Dendritic cell treated with granulocyte-macrophage colony-stimulating factor and Interleukin-4, amounts not matched to agents 40 ng/mL and 50 ng/mL, for 4 days (primary cell): Measurements from ENCODE around the gene GPATCH2L.

Experiments used
- H3K27ac Mint-ChIP-seq: one replicate; pipeline ENCODE4 v1.8.0; 2022; ENCODE audit warnings: mild to moderate bottlenecking, mixed read lengths
- H3K27me3 Mint-ChIP-seq: one replicate; pipeline ENCODE4 v1.8.0; 2022; ENCODE audit warnings: mild to moderate bottlenecking, mixed read lengths
- H3K36me3 Mint-ChIP-seq: one replicate; pipeline ENCODE4 v1.8.0; 2022; ENCODE audit warnings: low read depth, mixed read lengths
- H3K4me1 Mint-ChIP-seq: one replicate; pipeline ENCODE4 v1.8.0; 2022; ENCODE audit warnings: low read depth, mixed read lengths
- H3K4me3 Mint-ChIP-seq: one replicate; pipeline ENCODE4 v1.8.0; 2022; ENCODE audit warnings: mild to moderate bottlenecking, moderate library complexity, mixed read lengths
- H3K9me3 Mint-ChIP-seq: one replicate; pipeline ENCODE4 v1.8.0; 2022; ENCODE audit warnings: mixed read lengths
- intact Hi-C: fragments of 100-400 bp; cut with micrococcal nuclease; formaldehyde crosslinking; loops from one replicate; pipeline ENCODE4 v1.15.0; 2022

The GPATCH2L gene

DNA sequence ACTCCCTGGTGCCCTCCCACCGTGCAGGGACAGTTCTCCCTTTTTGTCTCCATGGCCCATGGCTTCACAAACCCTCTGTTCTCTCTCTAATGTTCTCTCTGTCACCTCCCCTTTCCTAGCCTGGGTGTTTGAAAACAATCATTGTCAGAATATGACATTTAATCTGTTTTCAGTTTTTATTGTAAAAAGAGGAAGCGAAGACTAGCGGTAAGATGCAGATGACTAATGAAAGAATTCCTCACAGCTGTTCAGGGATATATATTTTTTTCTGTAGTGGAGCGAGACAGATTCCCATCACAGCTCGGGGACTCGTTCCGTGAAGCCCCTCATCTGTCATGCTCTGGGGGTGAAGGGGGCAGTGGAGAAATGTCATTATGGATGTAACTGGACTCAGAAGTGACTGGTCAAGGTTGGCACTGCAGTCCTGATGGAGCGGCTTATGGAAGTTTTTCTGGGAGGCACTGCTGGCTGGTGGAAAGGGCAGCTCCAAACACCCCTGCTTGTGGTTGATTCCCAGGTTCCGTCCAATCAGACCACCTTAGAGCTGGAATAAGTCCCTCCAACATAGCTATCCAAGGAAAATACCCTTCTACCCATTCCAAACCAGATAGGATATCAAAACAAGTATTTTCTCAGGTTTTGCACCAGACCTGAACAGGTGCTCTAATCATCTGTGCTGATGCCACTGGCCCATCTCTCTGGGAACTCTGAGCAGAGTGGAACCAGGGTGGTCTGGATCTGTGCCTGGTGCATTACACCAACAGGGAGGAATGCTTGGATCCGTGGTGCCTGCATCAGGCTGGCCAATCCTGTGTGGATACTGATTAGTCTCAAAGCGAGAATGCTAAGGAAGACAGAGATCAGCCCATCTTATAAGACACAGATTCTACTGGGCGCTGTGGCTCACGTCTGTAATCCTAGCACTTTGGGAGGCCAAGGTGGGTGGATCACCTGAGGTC, 84.7 kb downstream of the GPATCH2L start:
- Mint-ChIP-seq H3K4me1 (peaks cover 15% of the 10 kb centered on the region), H3K36me3 (peaks cover 16% of the 10 kb centered on the region), H3K27ac (peak overlapping the region; percentile 67), H3K9me3 (peaks cover 14% of the 10 kb centered on the region), H3K4me3 (no peak overlapping the region), H3K27me3 (no peaks in the 10 kb centered on the region)
- intact Hi-C loops, result no loop called here

DNA sequence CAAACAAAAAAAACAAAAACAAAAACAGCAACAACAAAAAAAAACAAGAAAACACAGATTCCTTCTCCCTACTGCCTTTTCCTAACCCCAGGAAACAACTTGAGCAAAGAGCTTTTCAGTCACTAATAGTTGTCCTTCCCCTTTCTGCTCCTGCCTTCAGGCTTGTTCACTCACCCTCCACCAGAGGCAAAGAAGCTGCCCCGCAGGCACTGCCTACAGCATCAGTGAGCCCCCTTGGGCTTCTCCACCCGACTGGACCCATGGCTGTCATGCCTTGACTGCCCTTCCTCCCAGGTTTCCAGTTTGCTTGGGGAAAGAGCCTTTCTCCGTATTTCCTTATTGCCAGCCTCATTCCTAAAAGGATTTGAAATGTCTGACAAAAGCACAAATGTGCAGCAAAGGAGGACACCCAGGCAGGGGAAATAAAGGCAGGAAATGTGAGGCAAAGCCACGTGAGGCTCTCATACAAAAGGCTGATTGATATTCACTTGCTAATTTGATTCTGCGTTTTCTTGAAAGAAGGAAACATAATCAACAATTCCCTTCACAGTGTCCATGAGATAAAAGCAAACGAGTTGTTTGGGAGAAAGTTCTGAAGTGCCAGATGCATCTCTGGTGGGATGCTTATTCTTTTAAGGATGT, 85.7 kb downstream of the GPATCH2L start:
- H3K4me1 Mint-ChIP-seq, result peaks cover 15% of the 10 kb centered on the region
- no peak overlapping the region for H3K27ac Mint-ChIP-seq
- no peak overlapping the region for H3K4me3 Mint-ChIP-seq
- H3K9me3 Mint-ChIP-seq, result peaks cover 24% of the 10 kb centered on the region
- intact Hi-C loops, result no loop called here
- peaks cover 14% of the 10 kb centered on the region for H3K36me3 Mint-ChIP-seq
- no peaks in the 10 kb centered on the region for H3K27me3 Mint-ChIP-seq

GRCh38 chr14:76245097-76245496, 93.4 kb downstream of the GPATCH2L start:
- no peak overlapping the region for H3K27ac Mint-ChIP-seq
- H3K36me3 Mint-ChIP-seq, result peaks cover 6% of the 10 kb centered on the region
- no peak overlapping the region for H3K4me3 Mint-ChIP-seq
- peaks cover 2% of the 10 kb centered on the region for H3K27me3 Mint-ChIP-seq
- H3K9me3 Mint-ChIP-seq, result peaks cover 51% of the 10 kb centered on the region
- H3K4me1 Mint-ChIP-seq, result no peaks in the 10 kb centered on the region
- intact Hi-C loops, result no loop called here

DNA sequence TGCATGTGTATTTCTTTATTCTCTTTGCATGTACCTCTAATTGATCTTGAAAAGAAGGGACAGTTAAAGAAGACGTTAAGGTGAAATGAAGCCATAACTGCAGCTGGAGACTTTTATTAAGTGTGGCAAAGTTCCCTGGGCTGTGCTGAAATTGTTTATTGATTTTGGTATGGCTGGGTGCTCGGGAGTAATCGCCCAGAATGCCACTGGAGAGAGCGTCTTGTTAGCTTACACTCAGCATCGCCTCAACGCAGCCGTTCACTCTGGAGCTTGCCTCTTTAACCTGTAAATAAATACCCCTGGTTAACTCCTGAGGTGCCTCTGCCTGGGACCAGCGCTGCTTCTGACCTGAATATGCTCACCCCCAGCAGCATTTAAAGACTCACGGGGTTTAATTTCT, 98.6 kb downstream of the GPATCH2L start:
- H3K9me3 Mint-ChIP-seq, result no peaks in the 10 kb centered on the region
- H3K4me1 Mint-ChIP-seq, result no peaks in the 10 kb centered on the region
- no peak overlapping the region for H3K4me3 Mint-ChIP-seq
- peaks cover 3% of the 10 kb centered on the region for H3K27me3 Mint-ChIP-seq
- H3K27ac Mint-ChIP-seq, result no peak overlapping the region
- no peaks in the 10 kb centered on the region for H3K36me3 Mint-ChIP-seq
- intact Hi-C loops, result no loop called here

DNA sequence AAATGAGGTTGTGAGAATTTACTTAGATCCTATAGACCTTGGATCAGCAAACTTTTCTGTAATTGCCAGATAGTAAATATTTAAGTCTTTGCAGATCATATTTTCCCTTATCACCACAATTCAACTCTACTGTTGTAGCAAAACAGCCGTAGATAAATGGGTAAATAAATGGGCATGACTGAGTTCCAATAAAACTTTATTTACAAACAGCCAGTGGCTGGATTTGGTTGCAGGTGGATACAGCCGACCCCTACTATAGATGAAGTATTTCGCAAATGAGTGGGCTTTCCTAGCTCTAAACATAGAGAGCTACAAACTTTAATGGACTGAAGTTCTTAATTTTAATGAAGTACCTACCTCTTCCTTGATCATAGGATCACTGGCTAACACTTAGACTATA, 100.7 kb downstream of the GPATCH2L start:
- Mint-ChIP-seq H3K27ac (no peak overlapping the region), H3K36me3 (no peaks in the 10 kb centered on the region), H3K4me1 (peaks cover 5% of the 10 kb centered on the region), H3K4me3 (no peak overlapping the region), H3K27me3 (peaks cover 3% of the 10 kb centered on the region), H3K9me3 (no peaks in the 10 kb centered on the region)
- intact Hi-C loops, result no loop called here

GRCh38 chr14:76253111-76253510, 101.4 kb downstream of the GPATCH2L start:
- H3K4me1 Mint-ChIP-seq, result peaks cover 11% of the 10 kb centered on the region
- no peak overlapping the region for H3K27ac Mint-ChIP-seq
- peaks cover 3% of the 10 kb centered on the region for H3K27me3 Mint-ChIP-seq
- H3K9me3 Mint-ChIP-seq, result no peaks in the 10 kb centered on the region
- H3K4me3 Mint-ChIP-seq, result no peak overlapping the region
- H3K36me3 Mint-ChIP-seq, result no peaks in the 10 kb centered on the region
- intact Hi-C loops, result no loop called here

GRCh38 chr14:76256545-76256944, 104.8 kb downstream of the GPATCH2L start:
- no peaks in the 10 kb centered on the region for H3K36me3 Mint-ChIP-seq
- intact Hi-C loops, result no loop called here
- no peak overlapping the region for H3K4me3 Mint-ChIP-seq
- H3K4me1 Mint-ChIP-seq, result peaks cover 22% of the 10 kb centered on the region
- no peaks in the 10 kb centered on the region for H3K9me3 Mint-ChIP-seq
- H3K27ac Mint-ChIP-seq, result peak overlapping the region; percentile 64
- no peaks in the 10 kb centered on the region for H3K27me3 Mint-ChIP-seq

GRCh38 chr14:76257111-76257803, 105.5 kb downstream of the GPATCH2L start:
- Mint-ChIP-seq H3K9me3 (no peaks in the 10 kb centered on the region), H3K4me1 (peaks cover 22% of the 10 kb centered on the region), H3K27ac (peak overlapping the region; percentile 64), H3K36me3 (no peaks in the 10 kb centered on the region), H3K27me3 (no peaks in the 10 kb centered on the region), H3K4me3 (no peak overlapping the region)
- intact Hi-C loops, result no loop called here

DNA sequence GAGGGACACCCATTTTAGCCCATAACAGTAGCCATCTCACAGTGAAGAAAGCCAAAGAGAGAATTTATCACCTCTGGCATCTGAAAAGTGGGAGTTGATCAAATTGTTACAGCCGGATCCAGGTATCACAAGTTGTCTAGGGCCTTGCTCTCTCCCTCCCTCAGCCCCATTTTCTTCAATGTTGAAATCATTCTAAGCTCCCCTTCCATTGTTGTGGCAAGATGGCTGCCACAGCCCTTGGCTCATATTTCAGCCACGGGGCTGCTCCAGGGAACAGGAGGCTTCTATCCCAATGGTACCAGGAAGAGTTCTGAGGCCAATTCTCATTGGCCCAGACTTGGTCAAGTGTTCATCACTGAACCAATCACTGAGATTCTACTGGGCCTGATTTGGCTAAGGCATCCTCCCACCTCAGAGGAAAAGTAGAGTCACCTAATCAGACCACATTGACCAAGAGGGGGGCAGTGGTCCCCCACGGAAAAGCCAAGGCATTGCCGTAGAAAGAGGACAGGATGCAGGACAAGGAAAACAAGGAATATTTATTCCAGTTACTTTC, 106.2 kb downstream of the GPATCH2L start:
- Mint-ChIP-seq H3K27ac (peak overlapping the region; percentile 64), H3K27me3 (no peaks in the 10 kb centered on the region), H3K36me3 (no peaks in the 10 kb centered on the region), H3K9me3 (no peaks in the 10 kb centered on the region), H3K4me1 (peaks cover 22% of the 10 kb centered on the region), H3K4me3 (no peak overlapping the region)
- intact Hi-C loops, result no loop called here

DNA sequence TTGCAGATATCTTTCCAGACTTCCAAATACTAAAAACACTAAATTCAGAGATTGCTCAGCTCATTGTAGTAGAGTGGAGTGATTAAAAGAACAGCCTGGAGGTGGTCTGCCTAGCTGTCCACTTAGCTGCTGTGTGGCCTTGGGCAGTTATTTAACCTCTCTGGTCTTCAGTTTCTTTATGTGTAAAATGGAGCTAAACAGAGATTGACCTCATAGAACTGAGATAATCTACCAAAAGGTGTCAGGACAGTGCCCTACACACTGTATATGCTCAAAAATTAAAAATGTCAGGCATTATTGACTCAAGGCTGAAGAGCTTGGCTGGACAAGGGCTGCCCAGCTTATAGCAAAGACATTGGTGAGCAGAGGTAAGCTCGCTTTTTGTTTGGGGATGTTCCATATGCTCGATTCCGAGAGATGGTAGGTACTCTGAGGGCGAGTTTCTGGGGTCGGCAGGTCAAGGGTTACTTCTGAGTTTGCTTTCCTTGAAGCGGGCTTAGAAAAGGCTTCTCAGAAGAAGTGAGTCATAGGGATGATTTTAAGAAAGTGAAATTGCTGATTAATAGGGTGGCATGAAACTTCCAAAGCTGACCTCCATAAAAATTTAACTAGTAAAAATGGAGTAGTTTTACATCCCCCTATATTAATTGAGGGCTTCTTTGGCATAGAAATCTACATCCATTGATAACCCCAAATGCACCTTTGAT, 107.5 kb downstream of the GPATCH2L start:
- H3K36me3 Mint-ChIP-seq, result no peaks in the 10 kb centered on the region
- intact Hi-C loops, result no loop called here
- no peaks in the 10 kb centered on the region for H3K9me3 Mint-ChIP-seq

DNA sequence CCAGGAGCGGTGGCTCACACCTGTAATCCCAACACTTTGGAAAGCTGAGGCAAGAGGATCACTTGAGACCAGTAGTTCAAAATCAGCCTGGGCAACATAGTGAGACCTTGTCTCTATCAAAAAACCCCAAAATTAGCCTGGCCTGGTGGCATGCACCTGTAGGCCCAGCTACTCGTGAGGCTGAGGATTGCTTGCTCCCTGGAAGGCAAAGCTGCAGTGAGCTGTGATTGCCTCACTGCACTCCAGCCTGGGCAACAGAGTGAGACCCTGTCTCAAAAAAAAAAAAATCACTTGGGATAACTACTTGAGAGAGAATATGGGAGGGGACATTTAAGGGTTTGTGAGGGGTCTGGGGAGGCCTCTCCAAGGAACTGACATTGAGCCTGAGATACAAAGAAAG, 109.0 kb downstream of the GPATCH2L start:
- H3K4me1 Mint-ChIP-seq, result peaks cover 22% of the 10 kb centered on the region
- no peak overlapping the region for H3K27ac Mint-ChIP-seq
- H3K9me3 Mint-ChIP-seq, result no peaks in the 10 kb centered on the region
- no peaks in the 10 kb centered on the region for H3K36me3 Mint-ChIP-seq
- peaks cover 4% of the 10 kb centered on the region for H3K27me3 Mint-ChIP-seq
- intact Hi-C loops, result no loop called here
- H3K4me3 Mint-ChIP-seq, result no peak overlapping the region

More for the DNA sequence above, 107.5 kb downstream of the GPATCH2L start:
- H3K4me3 Mint-ChIP-seq, result no peak overlapping the region
- H3K4me1 Mint-ChIP-seq, result peaks cover 22% of the 10 kb centered on the region
- H3K27ac Mint-ChIP-seq, result no peak overlapping the region
- H3K27me3 Mint-ChIP-seq, result peaks cover 3% of the 10 kb centered on the region

DNA sequence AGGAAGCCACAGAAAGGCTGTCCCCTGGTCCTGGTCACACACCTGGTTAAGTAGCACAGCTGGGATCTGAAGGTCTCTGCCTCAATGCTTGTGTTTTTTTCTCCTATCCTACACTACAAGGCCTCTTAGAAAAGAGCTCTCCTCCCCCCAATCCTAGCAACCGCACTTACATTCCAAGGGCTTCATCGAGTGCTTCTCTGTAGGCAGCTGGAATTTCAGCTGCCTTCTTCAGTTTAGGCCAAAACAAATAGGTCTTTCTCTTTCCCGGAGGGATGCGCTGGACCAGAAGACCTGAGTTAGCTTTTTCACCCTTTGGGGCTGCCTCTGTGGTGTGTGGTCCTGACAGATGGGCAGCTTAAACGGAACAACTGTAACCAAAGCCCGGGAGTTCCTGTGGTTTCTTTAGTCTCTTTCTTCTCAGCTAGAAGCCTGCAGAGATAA, 109.7 kb downstream of the GPATCH2L start:
- Mint-ChIP-seq H3K4me3 (no peak overlapping the region), H3K27ac (no peak overlapping the region), H3K36me3 (no peaks in the 10 kb centered on the region), H3K27me3 (peaks cover 6% of the 10 kb centered on the region), H3K9me3 (no peaks in the 10 kb centered on the region), H3K4me1 (peaks cover 22% of the 10 kb centered on the region)
- intact Hi-C loops, result no loop called here

DNA sequence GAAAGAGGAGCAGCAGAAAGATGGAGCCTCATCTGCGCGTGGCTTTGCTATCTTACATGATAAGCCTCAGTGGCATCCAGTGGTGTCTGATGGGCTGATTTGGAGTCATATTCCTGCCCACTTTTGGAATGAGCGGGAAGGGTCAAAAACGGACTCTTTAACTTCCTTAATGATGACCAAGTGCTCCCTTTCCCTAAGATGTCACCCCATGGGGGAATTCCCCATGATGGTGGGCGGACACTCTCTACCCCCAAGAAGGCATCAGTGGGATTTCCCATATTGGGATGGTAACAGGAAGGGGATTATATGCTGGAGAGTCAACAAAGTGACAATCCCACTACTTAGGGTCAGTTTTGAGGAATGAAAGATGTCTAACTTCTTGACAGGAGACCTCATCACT, 110.9 kb downstream of the GPATCH2L start:
- Mint-ChIP-seq H3K9me3 (no peaks in the 10 kb centered on the region), H3K27ac (no peak overlapping the region), H3K4me1 (peaks cover 15% of the 10 kb centered on the region), H3K36me3 (no peaks in the 10 kb centered on the region), H3K27me3 (peaks cover 10% of the 10 kb centered on the region), H3K4me3 (no peak overlapping the region)
- intact Hi-C loops, result no loop called here
